ENCODE results near the gene C1orf159. TPM values are rescaled to one million over a fixed set of nuclear protein-coding genes. Genes with fewer than 3 reads are reported as not detected.
A peak's percentile ranks its signal among the peaks of the same experiment; 100 is the strongest.
"Not testable (repeated sequence)": the region's sequence is repeated elsewhere in the genome, so short reads cannot be mapped to it uniquely, and the experiment has no call there.

C1orf159 gene
- total RNA-seq, 1 experiment from 2014 or later, result 19.1 TPM

- no peak for DNase-seq (ENCODE audit: low read depth)
These were observed 2.4 kb upstream of the C1orf159 start for GRCh38 chr1:1118011-1118875.

DNA sequence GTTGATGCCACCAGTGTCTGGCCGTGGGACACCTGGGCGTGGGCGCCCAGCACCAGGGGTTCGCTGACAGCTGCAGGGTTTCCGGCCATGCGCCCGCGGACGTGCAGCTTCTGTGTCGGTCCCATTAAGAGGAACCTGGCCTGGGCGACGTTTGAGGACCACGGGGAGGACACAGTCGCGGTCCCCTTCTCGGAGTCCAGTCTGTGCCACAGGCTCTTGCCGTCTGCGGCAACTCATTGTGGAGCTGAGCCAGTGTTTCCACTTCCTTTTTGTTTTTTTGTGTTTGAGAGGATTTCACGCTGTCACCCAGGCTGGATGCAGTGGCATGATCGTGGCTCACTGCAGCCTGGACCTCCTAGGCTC is 1.6 kb upstream of the C1orf159 start:
- no peak for DNase-seq (ENCODE audit: low read depth)

GRCh38 chr1:1116701-1117468 is 996 bp upstream of the C1orf159 start:
- DNase-seq (ENCODE audit: low read depth), result peak; percentile 35

DNA sequence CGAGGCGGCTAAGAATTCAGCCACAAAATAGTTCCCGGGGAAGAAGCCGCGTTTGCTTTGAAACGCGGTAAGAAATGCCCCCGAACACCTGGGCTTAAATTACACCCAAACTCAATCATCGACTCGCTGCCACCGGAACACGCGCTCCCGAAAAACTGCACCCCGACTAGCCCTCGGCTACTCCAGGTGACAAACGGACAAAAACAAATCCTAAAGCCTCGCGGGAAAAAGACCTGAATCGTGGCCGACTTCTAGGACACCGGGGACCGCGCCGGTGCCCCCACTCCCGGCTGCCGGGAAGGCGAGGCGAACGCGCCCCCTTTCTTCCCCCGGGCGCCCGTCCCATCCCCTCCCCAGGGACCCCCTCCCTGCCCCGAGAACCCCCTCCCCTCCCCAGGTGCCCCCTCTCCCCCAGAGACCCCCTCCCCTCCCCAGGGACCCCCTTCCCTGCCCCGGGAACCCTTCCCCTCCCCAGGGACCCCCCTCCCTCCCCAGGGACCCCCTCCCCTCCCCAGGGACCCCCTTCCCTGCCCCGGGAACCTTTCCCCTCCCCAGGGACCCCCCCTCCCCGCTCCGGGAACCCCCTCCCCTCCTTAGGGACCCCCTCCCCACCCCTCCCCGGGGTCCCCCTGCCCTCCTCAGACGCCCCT is 628 bp downstream of the C1orf159 start:
- DNase-seq (ENCODE audit: low read depth), result no peak

GRCh38 chr1:1114431-1114830 is 1.5 kb downstream of the C1orf159 start:
- DNase-seq (ENCODE audit: low read depth), result no peak

DNA sequence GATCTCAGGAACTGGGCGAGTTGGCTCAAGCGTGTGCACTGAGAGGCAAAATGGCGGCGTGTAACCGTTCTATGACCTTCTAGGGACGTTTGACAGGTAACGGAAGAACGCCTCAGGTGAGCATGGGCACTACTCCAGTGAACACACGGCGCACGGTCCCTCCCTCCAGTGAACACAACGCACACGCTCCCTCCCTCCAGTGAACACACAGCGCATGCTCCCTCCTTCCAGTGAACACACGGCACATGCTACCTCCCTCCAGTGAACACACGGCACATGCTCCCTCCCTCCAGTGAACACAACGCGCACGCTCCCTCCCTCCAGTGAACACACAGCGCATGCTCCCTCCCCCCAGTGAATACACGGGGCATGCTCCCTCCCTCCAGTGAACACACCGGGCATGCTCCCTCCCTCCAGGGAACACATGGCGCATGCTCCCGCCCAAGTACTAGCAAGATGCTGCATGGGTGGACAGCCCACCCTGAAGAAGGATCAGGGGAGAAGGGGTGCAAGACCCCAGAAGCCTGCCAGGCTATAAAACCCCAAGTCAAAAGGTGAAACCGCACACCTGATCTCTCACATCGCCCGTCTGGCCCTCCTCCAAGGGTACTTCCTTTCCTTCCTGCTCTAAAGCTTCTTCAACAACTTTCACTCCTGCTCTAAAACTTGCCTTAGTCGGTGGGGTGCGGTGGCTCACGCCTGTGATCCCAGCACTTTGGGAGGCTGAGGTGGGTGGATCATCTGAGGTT is 3.5 kb downstream of the C1orf159 start:
- DNase-seq (ENCODE audit: low read depth), result no peak

DNA sequence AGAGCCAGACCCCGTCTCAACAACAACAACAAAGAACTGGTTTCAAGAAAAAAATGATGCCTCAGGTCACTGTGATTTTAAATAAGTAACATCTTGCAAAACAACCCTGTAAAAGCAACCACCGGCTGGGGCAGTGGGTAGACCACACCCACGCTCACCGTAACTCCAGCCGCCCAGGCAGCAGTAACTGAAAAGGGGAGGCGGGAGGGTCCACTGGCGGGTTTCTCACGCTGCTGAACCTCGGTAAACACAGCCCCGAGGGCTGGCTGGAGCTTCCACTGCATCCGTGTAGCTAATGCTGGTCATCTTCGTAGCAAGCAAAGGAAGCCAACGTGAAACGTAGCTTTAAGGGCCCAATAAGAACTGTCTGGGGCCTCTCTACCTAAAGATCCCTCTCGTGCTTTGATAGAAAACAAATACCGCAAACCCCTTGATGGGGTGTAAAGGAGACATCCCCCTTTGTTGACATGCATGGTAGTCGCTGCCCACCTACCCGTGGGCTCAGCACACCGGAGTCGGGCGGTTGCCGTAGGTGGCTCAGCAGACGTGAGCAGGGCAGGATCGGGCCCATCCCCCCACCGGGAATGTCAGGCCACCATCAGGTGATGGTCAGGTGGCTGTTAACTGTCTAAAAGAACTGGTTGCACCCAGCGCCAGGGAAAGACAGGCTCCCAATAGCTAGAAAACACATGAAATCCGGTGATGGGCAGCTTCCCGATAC is 4.2 kb downstream of the C1orf159 start:
- no peak for DNase-seq (ENCODE audit: low read depth)

DNA sequence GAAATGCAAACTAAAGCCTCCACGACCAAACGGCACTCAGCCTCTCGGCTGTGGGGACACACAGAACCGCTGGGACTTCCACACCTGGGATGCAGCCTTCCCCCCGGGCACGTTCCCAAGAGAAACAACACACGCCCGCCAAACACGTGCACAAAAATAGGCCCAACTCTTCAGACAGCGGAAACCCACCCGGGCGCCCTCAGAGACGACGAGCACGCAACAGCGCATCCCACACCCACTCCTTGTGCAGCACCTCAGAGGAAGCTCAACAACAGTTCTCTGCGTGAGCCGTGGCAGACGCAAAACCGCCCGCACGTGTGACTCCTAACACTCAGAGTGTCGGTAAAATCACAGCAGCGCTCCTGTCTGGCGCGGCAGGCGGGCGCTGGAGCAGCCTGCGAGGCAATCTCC is 5.3 kb downstream of the C1orf159 start:
- no peak for DNase-seq (ENCODE audit: low read depth)

DNA sequence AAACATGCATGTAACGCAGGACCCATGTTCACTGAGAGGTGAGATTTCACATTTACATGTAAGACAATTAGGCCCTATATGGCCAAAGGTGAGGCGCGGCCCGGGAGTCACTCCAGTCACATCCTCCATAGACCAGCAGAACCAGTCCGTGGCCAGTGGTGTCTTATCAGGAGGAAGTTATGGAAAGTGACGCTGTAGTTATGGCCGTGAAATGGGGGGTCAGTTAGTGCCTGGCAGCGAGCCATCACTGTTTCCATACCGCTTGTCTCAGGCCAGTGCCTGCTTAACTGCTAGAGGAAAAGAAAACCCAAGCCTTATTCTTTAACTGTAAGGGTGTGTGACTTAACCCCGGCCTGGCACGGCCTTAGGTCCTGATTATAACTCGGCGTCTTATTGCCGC is 6.1 kb downstream of the C1orf159 start:
- DNase-seq (ENCODE audit: low read depth), result no peak

DNA sequence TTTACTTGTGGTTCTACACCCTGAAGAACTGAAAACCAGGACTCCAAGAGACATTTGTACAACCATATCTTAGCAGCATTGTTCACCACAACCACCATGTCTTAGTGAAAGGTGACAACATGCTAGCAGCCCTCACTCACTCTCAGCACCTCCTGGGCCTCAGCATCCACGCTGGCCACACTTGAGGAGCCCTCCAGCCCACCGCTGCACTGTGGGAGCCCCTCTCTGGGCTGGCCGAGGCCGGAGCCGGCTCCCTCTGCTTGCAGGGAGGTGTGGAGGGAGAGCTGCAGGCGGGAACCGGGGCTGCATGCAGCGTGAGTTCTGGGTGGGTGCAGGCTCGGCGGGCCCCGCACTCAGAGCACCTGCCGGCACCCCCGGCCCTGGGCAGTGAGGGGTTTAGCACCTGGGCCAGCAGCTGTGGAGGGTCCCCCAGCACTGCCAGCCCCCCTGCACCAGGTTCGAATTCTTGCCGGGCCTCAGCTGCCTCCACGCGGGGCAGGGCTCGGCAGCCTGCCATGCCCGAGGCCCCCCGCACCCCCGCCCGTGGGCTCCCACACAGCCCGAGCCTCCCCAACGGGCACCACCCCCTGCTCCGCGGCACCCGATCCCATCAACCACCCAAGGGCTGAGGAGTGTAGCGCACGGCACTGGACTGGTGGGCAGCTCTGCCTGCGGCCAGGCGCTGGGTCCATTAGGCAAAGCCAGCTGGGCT is 9.2 kb downstream of the C1orf159 start:
- DNase-seq (ENCODE audit: low read depth), result no peak

GRCh38 chr1:1104152-1104551 is 11.7 kb downstream of the C1orf159 start:
- DNase-seq (ENCODE audit: low read depth), result not testable (repeated sequence)

GRCh38 chr1:1101503-1101902 is 14.4 kb downstream of the C1orf159 start:
- DNase-seq (ENCODE audit: low read depth), result no peak

GRCh38 chr1:1100296-1100695 is 15.6 kb downstream of the C1orf159 start:
- no peak for DNase-seq (ENCODE audit: low read depth)

DNA sequence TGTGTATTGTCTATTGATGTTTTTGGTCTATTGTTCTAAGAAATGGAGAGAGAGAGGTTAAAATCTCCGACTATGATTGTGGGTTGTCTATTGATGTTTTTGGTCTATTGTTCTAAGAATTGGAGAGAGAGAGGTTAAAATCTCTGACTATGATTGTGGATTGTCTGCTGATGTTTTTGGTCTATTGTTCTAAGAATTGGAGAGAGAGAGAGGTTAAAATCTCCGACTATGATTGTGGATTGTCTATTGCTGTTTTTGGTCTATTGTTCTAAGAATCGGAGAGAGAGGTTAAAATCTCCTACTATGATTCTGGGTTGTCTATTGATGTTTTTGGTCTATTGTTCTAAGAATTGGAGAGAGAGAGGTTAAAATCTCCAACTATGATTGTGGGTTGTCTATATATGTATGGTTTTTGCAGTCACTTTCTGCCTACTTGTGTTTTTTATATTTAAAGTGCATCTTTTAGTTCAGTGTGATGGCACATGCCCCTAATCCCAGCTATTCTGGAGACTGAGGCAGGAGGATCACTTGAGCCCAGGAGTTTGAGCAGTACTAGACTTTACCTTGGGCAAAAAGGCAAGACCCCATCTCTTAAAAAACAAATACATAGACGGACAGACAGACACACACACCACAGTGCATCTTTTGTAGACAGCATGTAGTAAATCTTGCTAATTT is 16.2 kb downstream of the C1orf159 start:
- DNase-seq (ENCODE audit: low read depth), result no peak

- no peak for DNase-seq (ENCODE audit: low read depth)
These were observed 17.0 kb downstream of the C1orf159 start for GRCh38 chr1:1098681-1099421.

GRCh38 chr1:1096136-1096535 is 19.8 kb downstream of the C1orf159 start:
- not testable (repeated sequence) for DNase-seq (ENCODE audit: low read depth)

DNA sequence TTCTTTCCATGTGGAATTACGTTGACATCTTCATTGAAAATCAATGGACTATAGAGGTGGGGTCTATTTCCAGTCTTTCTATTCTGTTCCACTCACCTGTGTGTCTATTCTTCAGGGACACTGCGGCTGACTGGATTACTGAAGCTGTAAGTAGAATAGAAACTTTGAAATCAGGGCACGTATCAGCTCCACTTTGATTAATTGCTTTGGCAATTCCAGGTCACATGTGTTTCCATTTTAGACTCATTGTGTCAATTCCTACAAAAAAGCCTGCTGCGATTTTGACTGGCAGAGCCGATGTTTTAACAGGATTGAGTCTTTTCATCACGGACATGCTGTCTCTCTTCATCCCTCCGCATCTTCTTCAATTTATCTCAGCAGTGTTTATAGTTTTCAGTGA is 20.9 kb downstream of the C1orf159 start:
- no peak for DNase-seq (ENCODE audit: low read depth)

DNA sequence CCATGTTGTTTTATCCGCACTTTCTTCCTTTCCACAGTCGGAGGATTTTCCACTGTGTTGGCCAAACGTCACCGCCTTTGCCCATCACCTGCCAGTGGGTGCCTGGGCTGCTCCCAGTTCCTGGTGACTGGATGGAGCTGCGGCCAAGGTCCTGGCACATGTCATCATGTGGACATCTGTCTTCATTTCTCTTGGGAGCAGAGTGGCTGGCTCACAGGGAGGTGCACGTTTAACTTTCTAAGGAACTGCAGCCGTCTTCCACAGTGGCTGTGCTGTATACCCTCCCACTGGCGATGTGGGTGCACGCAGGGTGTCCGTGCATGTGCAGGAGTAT is 22.3 kb downstream of the C1orf159 start:
- no peak for DNase-seq (ENCODE audit: low read depth)

DNA sequence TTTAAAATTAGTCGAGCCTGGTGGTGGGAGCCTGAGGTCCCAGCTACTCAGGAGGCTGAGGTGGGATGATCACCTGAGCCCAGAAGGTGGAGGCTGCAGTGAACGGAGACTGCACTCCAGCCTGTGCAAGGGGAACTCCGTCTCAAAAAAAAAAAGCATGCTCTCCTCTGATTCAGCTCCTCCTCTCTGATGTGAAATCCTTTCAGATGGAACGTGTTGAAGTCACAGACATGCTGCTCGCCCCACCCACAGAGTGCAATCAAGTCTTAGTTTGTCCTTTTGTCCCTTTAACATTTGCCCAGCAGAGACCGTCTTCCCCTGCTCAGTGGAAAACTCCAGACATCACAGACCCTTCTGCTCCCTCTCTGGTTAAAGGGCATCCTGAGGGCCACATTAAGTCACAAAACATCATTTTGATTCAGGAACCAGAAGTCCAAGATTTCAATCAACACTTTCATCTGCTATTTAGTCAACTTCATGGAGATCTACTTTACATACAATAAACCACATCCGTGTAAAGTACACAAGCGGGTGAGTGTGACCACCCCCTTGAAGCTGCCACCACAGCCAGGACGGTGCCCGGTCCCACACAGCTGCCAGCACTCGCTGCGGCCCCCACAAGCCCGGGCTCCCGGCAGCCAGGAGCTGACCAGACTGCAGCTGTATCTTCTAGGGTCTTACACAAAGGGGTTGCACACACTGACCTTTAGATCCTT is 22.8 kb downstream of the C1orf159 start:
- no peak for DNase-seq (ENCODE audit: low read depth)

Measured in Daoy (cell line).